Upper lobe of left lung (tissue), 6 donors: Measurements from ENCODE around the gene SMC6. TPM values are rescaled to one million over a fixed set of nuclear protein-coding genes. Genes with fewer than 3 reads are reported as not detected.

Experiments used
- ATAC-seq, 2 donors: fragments of 200-7000 bp; cut with Tn5 transposase; one replicate each; pipeline ENCODE4 v1.9.1; 2022; ENCODE audit warnings: mild to moderate bottlenecking in 2 of 2, moderate library complexity in 2 of 2; ENCODE audit not compliant: low FRiP score in 2 of 2
- DNase-seq, 2 donors: peaks; one replicate each; pipeline ENCODE4 v3.0.0-alpha.2; 2019 to 2020
- H3K27ac ChIP-seq, 4 donors: fragments of 200-600 bp; sonication (generic); one replicate each; pipeline ENCODE4 v1.5.1; 2016 to 2019
- H3K27me3 ChIP-seq, 4 donors: fragments of 200-600 bp; sonication (generic); one replicate each; pipeline ENCODE4 v1.5.1; 2017 to 2019
- H3K36me3 ChIP-seq, 4 donors: fragments of 200-600 bp; sonication (generic); one replicate each; pipeline ENCODE4 v1.5.1; 2016 to 2019
- H3K4me1 ChIP-seq, 4 donors: fragments of 200-600 bp; sonication (generic); one replicate each; pipeline ENCODE4 v1.5.1; 2018 to 2019
- H3K4me3 ChIP-seq, 4 donors: fragments of 200-600 bp; sonication (generic); one replicate each; pipeline ENCODE4 v1.5.1; 2017 to 2019; ENCODE audit warnings: mild to moderate bottlenecking in 2 of 4, moderate library complexity in 1 of 4
- H3K9me3 ChIP-seq, 4 donors: fragments of 200-600 bp; sonication (generic); one replicate each; pipeline ENCODE4 v1.5.1; 2018 to 2019
- EP300 ChIP-seq, 4 donors: sonication (generic); formaldehyde crosslinking; IDR thresholded peaks; one replicate each; pipeline ENCODE4 v1.5.1; 2017; ENCODE audit warnings: antibody characterized with exemption in 4 of 4, control low read depth in 2 of 4
- POLR2A ChIP-seq, 4 donors: fragments of 450-650 bp; IDR thresholded peaks; one replicate each; pipeline ENCODE4 v1.5.1; 2016 to 2017; ENCODE audit warnings: antibody characterized with exemption in 4 of 4, mild to moderate bottlenecking in 2 of 4
- POLR2AphosphoS5 ChIP-seq, 2 donors: sonication (generic); formaldehyde crosslinking; IDR thresholded peaks; one replicate each; pipeline ENCODE4 v1.5.1; 2017; ENCODE audit warnings: antibody characterized with exemption in 2 of 2
- whole genome bisulfite sequencing, 2 donors: methylation state at CpG; one replicate each; pipeline ENCODE4 v1.1.5; 2017 to 2018; 5-methylcytosine and 5-hydroxymethylcytosine counted together
- total RNA-seq, 6 donors: library from RNA; depleted of rRNA in 4 of 6; stranded (reverse); fragments of >200 nt in 4 of 6; gene quantifications; one replicate each; pipeline versions ENCODE4 v1.1.0 to v1.2.1, GENCODE V29; 2016 to 2021
- TF ChIP-seq, protein P1 (sequence below), 6 experiments: fragments of 450-650 bp in 4 of 6; fragments of 200-600 bp in 2 of 6; sonication (generic) in 2 of 6; IDR thresholded peaks; one replicate each; pipeline ENCODE4 v1.5.1; 2016 to 2019; ENCODE audit warnings: antibody characterized with exemption in 6 of 6
- donor health status: DM: no; HTN: no; CAD: no; lungs with moderate emphysema.
- donor health status: DM: no; HTN: yes; CAD: no; lungs with severe emphysema.

SMC6 gene
- total RNA-seq, 6 donors from 2014 or later: 5.8 to 30.8 (median 13.6) TPM

DNA sequence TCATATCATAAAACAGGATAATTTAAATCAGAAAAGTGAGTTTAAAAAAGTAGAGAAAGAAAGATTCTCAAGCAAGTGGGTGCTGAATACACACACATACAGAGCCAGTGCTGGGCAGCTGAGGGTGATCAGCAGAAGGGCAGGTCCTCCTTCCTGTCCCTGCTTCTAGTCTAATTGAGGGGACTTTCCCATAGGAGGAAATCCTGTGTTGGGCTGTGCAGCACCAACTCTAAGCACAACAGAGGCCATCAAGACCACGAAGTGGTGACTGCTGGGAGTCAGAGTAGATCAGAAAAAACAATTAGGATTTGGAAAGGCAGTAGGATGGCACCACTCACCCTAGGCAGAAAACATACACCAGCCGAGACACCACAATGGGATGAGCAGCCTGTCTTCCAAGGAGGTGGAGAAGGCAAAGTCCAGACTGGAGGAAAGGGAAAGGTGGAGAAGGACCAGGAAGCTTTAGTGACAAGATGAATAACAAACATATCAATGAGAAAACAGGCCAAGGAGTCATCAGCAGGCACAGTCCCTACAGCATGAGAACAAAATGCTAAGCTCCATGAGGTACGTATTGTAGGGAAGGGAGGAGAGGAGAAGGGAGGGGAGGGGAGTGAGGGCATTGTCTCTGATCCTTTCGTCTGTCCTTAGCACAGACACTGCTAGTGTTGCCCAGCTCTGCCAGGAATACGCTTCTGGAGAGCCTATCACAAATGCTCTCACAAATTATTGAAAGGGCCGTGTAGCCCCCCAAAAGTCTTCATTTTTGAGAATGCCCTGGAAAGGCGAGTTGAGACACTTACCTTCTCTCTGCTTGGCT lies 45.9 kb upstream of the SMC6 start:
- TF ChIP-seq POLR2AphosphoS5 (IDR thresholded peaks at IDR 0.05) (no peak), POLR2A (IDR thresholded peaks at IDR 0.05) (no peak), EP300 (IDR thresholded peaks at IDR 0.05) (no peak)
- TF ChIP-seq, protein P1, sequence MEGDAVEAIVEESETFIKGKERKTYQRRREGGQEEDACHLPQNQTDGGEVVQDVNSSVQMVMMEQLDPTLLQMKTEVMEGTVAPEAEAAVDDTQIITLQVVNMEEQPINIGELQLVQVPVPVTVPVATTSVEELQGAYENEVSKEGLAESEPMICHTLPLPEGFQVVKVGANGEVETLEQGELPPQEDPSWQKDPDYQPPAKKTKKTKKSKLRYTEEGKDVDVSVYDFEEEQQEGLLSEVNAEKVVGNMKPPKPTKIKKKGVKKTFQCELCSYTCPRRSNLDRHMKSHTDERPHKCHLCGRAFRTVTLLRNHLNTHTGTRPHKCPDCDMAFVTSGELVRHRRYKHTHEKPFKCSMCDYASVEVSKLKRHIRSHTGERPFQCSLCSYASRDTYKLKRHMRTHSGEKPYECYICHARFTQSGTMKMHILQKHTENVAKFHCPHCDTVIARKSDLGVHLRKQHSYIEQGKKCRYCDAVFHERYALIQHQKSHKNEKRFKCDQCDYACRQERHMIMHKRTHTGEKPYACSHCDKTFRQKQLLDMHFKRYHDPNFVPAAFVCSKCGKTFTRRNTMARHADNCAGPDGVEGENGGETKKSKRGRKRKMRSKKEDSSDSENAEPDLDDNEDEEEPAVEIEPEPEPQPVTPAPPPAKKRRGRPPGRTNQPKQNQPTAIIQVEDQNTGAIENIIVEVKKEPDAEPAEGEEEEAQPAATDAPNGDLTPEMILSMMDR (IDR thresholded peaks at IDR 0.05): no peak
- H3K4me1 ChIP-seq: peaks cover 0 to 11% (median 0%) of the 10 kb centered on the region in 4 donors
- ATAC-seq: no peak
- H3K36me3 ChIP-seq: no peaks in the 10 kb centered on the region
- no peaks in the 10 kb centered on the region for H3K9me3 ChIP-seq
- no peak for DNase-seq
- 70 to 73% methylated on average over 7 of the region's 7 CpGs for WGBS, 2 donors
- peak overlapping the region in 1 of 4 donors; percentile 3 for H3K27ac ChIP-seq
- H3K4me3 ChIP-seq: no peak overlapping the region
- no peaks in the 10 kb centered on the region for H3K27me3 ChIP-seq

DNA sequence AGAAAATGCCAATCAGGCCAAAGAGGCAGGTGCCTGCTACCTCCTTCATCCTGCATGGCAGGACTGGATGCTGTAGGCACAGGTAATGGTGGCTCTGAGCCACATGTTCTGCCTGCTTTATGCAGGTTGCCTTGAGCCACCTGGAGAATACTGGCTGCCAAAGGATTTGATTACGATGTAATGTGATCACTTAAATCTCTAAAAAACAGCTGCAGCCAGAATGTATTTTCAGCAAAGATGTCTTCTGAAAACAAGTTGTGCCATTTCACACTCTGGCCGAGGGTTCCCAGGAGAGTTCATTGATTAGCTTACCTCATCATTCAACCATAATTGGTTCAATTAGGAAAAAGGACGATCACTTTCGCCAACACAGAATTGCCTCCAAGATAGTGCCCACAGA lies 44.7 kb upstream of the SMC6 start:
- Histone ChIP-seq H3K4me3 (no peak overlapping the region), H3K27ac (no peak overlapping the region), H3K4me1 (peaks cover 0 to 11% (median 0%) of the 10 kb centered on the region in 4 donors), H3K36me3 (no peaks in the 10 kb centered on the region), H3K27me3 (no peaks in the 10 kb centered on the region), H3K9me3 (no peaks in the 10 kb centered on the region)
- WGBS, 2 donors: 87 to 94% methylated on average over 4 of the region's 4 CpGs
- DNase-seq (no peak), ATAC-seq (no peak)
- TF ChIP-seq POLR2A (IDR thresholded peaks at IDR 0.05): no peak
- TF ChIP-seq POLR2AphosphoS5 (IDR thresholded peaks at IDR 0.05): no peak
- TF ChIP-seq, protein P1 (IDR thresholded peaks at IDR 0.05): no peak
- TF ChIP-seq EP300 (IDR thresholded peaks at IDR 0.05): no peak

DNA sequence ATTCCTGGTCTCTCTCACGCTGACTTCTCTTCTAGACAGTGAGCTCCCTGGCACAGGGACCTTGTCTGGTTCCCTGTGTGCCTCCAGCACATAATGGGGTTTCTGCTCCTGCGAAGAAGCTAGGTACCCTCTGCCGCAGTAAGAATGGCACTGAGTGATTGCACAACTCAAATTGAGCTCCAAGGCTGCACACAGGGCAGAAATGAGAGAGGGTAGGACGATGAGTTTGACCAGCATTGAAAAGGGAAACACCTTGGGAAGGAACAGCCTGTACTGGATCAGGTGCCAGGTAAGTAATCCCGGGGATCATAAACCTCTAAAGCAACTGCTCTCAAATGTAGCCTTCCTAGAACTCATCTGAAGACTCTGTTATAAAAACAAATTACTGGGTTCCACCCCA lies 41.7 kb upstream of the SMC6 start:
- no peak for ATAC-seq
- no peak overlapping the region for H3K27ac ChIP-seq
- no peaks in the 10 kb centered on the region for H3K9me3 ChIP-seq
- WGBS, 2 donors: 85 to 91% methylated on average over 5 of the region's 5 CpGs
- H3K36me3 ChIP-seq: no peaks in the 10 kb centered on the region
- TF ChIP-seq POLR2A (IDR thresholded peaks at IDR 0.05) (no peak), EP300 (IDR thresholded peaks at IDR 0.05) (no peak), POLR2AphosphoS5 (IDR thresholded peaks at IDR 0.05) (no peak)
- TF ChIP-seq, protein P1 (IDR thresholded peaks at IDR 0.05): no peak
- H3K4me1 ChIP-seq: peaks cover 3 to 21% (median 7%) of the 10 kb centered on the region in 4 donors
- H3K4me3 ChIP-seq: no peak overlapping the region
- no peaks in the 10 kb centered on the region for H3K27me3 ChIP-seq
- DNase-seq: no peak

DNA sequence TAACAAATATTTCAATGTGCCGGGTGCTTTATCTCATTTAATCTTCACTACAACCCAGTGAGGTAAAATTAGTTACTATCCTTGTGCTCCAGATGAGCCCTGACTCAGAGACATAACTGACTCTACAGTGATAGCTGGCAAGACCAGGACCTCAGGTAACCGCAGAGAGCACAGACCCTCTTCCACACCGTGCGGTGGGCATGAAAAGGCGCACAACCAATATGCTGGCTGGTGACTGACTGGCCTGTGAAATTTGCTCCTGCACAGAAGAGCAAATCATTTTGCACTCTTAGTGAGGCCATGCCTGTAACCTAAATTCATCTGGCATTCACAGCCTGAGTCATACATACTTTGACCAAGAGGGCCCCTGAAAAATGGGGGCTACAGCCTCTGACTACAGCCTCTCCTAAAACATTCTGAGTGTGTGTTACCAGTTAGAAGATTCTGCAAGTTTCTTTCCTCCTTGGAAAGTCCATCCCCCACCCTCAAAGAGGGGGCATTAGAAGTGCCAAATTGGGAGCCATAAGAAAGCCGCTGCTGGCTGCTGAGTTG lies 40.3 kb upstream of the SMC6 start:
- TF ChIP-seq POLR2A (IDR thresholded peaks at IDR 0.05) (no peak), POLR2AphosphoS5 (IDR thresholded peaks at IDR 0.05) (no peak), EP300 (IDR thresholded peaks at IDR 0.05) (no peak)
- TF ChIP-seq, protein P1 (IDR thresholded peaks at IDR 0.05): no peak
- WGBS, 2 donors: 70 to 98% methylated on average over 5 to 6 of the region's 6 CpGs
- no peaks in the 10 kb centered on the region for H3K36me3 ChIP-seq
- H3K9me3 ChIP-seq: no peaks in the 10 kb centered on the region
- no peak overlapping the region for H3K4me3 ChIP-seq
- H3K27ac ChIP-seq: no peak overlapping the region
- DNase-seq (no peak), ATAC-seq (no peak)
- H3K27me3 ChIP-seq: no peaks in the 10 kb centered on the region
- peaks cover 3 to 15% (median 7%) of the 10 kb centered on the region in 4 donors for H3K4me1 ChIP-seq
